Endothelial cell (in vitro differentiated cells): ENCODE measurements around the gene NOL6. TPM values are rescaled to one million over a fixed set of nuclear protein-coding genes. Genes with fewer than 3 reads are reported as not detected.
A peak's percentile ranks its signal among the peaks of the same experiment; 100 is the strongest.

Source experiments
- DNase-seq: peaks from one replicate; pipeline ENCODE4 v3.0.0; 2021; ENCODE audit warnings: low spot score
- H3K27ac Mint-ChIP-seq: one replicate; pipeline ENCODE4 v1.8.0; 2021; ENCODE audit warnings: mixed read lengths, inconsistent platforms; ENCODE audit not compliant: unreplicated experiment
- H3K27me3 Mint-ChIP-seq: one replicate; pipeline ENCODE4 v1.8.0; 2021; ENCODE audit warnings: mild to moderate bottlenecking, moderate library complexity, mixed read lengths, inconsistent platforms; ENCODE audit not compliant: unreplicated experiment
- H3K36me3 Mint-ChIP-seq: one replicate; pipeline ENCODE4 v1.8.0; 2021; ENCODE audit warnings: mild to moderate bottlenecking, low read depth, mixed read lengths, inconsistent platforms; ENCODE audit not compliant: unreplicated experiment
- H3K4me1 Mint-ChIP-seq: one replicate; pipeline ENCODE4 v1.8.0; 2021; ENCODE audit warnings: mild to moderate bottlenecking, mixed read lengths, inconsistent platforms; ENCODE audit not compliant: unreplicated experiment
- H3K4me3 Mint-ChIP-seq: one replicate; pipeline ENCODE4 v1.8.0; 2021; ENCODE audit warnings: mild to moderate bottlenecking, mixed read lengths, inconsistent platforms; ENCODE audit not compliant: unreplicated experiment
- H3K9me3 Mint-ChIP-seq: one replicate; pipeline ENCODE4 v1.8.0; 2021; ENCODE audit warnings: mixed read lengths, inconsistent platforms; ENCODE audit not compliant: unreplicated experiment
- total RNA-seq: library from RNA; stranded (reverse); fragmentation: NEBNext Ultra II Directional; extraction: Animal tissue kit (Norgen Biotek cat#: 25700); gene quantifications from one replicate; pipeline ENCODE4 v1.2.1, GENCODE V29; 2021; ENCODE audit not compliant: unreplicated experiment
- TF ChIP-seq, protein P1 (sequence below): fragments of 200-600 bp; sonication (generic); IDR thresholded peaks from one replicate; pipeline ENCODE4 v1.5.0; 2021; ENCODE audit warnings: antibody characterized with exemption; ENCODE audit not compliant: unreplicated experiment

Gene NOL6
- total RNA-seq, 1 donor from 2014 or later = 22.6 TPM

DNA sequence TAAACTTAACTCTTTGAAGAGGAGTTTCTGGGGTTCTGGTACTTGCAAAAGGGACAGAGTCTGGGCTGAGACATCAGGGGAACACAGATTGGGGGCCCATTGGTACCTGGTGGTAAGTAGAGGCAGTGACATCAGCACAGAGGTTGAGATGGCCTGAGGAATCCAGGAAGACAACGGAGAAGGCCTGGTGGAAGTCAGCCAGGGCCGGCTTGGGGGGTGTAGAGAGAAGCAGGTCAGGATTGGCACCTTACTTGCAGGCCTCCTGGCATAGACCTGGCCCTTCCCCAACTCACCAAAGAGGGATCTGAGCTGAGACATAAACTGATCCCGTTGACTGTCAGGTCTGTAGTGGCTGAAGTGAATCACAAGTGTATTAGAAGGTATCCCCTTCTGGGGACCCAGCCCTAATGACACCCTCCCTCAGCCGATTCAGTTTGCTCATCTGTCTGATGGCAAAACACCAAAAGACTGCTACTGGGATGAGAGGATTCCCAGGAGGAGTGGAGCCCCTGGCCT lies 5.5 kb downstream of the NOL6 start:
- Mint-ChIP-seq H3K36me3 (peaks cover 49% of the 10 kb centered on the region), H3K4me1 (peaks cover 4% of the 10 kb centered on the region), H3K27me3 (peaks cover 4% of the 10 kb centered on the region), H3K9me3 (no peaks in the 10 kb centered on the region), H3K27ac (no peak overlapping the region), H3K4me3 (no peak overlapping the region)
- DNase-seq = no peak
- TF ChIP-seq, protein P1, sequence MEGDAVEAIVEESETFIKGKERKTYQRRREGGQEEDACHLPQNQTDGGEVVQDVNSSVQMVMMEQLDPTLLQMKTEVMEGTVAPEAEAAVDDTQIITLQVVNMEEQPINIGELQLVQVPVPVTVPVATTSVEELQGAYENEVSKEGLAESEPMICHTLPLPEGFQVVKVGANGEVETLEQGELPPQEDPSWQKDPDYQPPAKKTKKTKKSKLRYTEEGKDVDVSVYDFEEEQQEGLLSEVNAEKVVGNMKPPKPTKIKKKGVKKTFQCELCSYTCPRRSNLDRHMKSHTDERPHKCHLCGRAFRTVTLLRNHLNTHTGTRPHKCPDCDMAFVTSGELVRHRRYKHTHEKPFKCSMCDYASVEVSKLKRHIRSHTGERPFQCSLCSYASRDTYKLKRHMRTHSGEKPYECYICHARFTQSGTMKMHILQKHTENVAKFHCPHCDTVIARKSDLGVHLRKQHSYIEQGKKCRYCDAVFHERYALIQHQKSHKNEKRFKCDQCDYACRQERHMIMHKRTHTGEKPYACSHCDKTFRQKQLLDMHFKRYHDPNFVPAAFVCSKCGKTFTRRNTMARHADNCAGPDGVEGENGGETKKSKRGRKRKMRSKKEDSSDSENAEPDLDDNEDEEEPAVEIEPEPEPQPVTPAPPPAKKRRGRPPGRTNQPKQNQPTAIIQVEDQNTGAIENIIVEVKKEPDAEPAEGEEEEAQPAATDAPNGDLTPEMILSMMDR = no peak

DNA sequence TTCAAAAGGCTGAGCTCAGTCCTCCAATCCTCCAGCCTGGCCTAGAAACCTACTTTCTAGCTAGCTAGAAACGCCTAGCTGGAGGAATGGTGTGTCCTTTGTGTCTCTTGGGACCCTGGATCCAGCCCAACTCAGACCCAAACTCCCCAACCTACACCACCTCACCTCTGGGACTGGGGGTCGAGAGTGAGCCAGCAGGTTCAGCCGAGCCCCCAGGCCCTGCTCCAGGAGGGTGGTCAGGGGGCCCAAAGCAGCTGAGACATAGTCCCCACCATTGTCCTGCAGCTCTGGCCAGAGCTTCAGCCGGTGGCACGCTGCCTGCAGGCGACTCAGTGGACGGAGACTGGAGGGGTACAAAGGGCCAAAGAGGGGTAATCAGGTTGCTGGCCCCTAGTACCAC lies 6.2 kb downstream of the NOL6 start:
- TF ChIP-seq, protein P1 = no peak
- Mint-ChIP-seq H3K36me3 (peaks cover 57% of the 10 kb centered on the region), H3K9me3 (no peaks in the 10 kb centered on the region), H3K27ac (no peak overlapping the region), H3K27me3 (peaks cover 4% of the 10 kb centered on the region), H3K4me1 (no peaks in the 10 kb centered on the region), H3K4me3 (no peak overlapping the region)
- DNase-seq = no peak

DNA sequence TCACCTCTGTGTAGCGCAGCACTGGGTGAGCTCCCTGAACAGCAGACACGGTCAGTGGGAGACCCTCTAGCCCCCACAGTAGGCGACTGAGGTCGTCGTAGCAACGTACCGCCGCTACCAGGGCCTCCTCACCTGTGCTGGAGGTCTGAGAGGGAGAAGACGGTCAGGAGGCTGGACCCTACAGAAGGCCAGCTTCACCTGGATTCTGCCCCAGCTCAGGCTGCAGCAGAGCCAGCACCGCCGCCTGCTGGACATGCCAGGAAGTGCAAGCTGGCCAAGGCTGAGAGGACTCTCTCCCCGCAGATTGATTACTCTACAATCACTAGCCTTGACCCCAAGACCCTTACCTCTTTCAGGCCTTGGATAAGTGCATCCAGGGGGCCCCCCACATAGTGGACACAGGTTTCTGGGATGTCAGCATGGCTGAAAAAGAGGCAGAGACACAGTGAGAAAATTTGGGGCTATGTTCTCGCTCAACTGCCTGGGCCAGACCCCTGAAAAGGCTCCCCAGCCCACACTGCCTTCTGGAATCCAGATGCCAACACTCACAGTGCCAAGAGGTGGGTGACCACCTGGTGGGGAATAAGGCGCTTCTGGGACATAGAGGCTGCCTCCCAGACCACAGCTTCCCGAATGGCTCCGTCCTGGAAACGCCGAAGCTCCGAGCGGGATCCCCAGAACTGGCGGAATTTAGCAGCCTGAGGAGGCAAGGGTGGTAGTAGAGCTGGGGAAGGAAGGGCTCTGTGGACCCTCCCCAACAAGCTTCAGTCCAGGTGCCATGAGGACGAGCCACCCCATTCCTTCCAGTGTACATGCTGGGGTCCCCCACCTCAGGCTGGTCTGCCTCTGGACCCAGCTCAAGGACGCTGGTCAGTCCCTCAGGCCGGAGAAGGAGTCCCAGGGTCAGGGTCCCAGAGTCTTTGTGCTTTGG lies 6.9 kb downstream of the NOL6 start:
- peak; percentile 86 for DNase-seq
- Mint-ChIP-seq H3K27ac (peak overlapping the region; percentile 24), H3K4me3 (no peak overlapping the region), H3K4me1 (no peaks in the 10 kb centered on the region), H3K36me3 (peaks cover 60% of the 10 kb centered on the region), H3K9me3 (no peaks in the 10 kb centered on the region), H3K27me3 (peaks cover 4% of the 10 kb centered on the region)
- TF ChIP-seq, protein P1 = peak; percentile 99

DNA sequence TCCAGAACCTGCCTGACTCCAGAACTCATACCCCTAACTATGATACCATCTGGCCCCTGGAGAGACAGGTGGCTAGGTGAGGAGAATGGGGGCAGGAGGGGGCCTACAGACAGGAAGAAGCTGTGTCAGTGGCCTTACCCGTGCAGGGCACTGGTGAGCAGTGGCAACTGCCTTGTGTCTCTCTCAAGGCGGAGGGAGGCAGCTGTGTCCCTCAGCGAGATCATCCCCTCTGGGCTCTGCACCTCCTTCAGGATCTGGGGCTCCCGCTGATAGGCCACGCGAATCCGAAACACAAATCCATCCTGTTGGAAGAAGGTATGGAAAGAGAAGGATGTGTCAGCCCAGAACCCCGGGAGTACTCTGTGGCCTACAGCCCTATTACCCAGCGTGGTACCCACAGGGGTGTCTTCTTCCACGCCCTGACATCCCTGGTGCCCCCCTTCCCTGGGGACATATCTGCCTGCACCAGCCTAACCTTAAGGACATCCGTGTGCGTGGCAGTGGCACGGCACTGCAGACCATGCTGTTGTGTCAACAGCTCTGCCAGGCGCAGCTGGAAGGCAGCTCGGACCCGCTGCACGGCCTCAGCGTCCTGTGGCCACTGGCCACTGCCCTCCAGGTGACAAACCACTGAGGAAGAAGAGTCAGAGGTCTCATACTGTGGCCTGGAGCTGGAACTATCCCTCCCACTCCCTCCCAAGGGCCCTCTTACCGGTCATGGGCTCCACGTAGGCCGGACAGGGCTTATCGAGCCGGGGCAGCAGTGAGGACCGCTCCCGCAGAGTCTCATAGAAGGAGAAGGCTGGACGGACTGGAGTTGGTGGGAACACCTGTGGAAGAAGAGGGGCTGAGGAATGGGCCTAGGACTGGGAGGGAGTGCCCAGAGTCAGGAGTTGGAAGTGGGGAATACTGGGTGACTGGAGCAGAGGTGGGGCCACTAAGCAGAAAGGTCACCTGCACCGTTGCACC lies 7.8 kb downstream of the NOL6 start:
- peak overlapping the region; percentile 24 for H3K27ac Mint-ChIP-seq
- H3K36me3 Mint-ChIP-seq = peaks cover 62% of the 10 kb centered on the region
- peak overlapping the region; percentile 59 for H3K4me3 Mint-ChIP-seq
- H3K9me3 Mint-ChIP-seq = no peaks in the 10 kb centered on the region
- DNase-seq = no peak
- peaks cover 6% of the 10 kb centered on the region for H3K27me3 Mint-ChIP-seq
- TF ChIP-seq, protein P1 = no peak
- no peaks in the 10 kb centered on the region for H3K4me1 Mint-ChIP-seq
